Left cardiac atrium (tissue), 4 donors: ENCODE measurements around the gene ANO9. TPM values are rescaled to one million over a fixed set of nuclear protein-coding genes. Genes with fewer than 3 reads are reported as not detected.
"Not testable (repeated sequence)": the region's sequence is repeated elsewhere in the genome, so short reads cannot be mapped to it uniquely, and the experiment has no call there.

Experiments
- ATAC-seq, 2 donors: fragments of 200-7000 bp; cut with Tn5 transposase; one replicate each; pipeline ENCODE4 v1.9.1; 2020; ENCODE audit warnings: mild to moderate bottlenecking in 2 of 2, moderate library complexity in 2 of 2
- DNase-seq: peaks from one replicate; pipeline ENCODE4 v3.0.0-alpha.2; 2020
- intact Hi-C, 2 donors: fragments of 100-400 bp; cut with DNase I; formaldehyde crosslinking; loops; one replicate each; pipeline versions ENCODE4 v1.14.1 to v1.15.1; 2022 to 2023
- total RNA-seq, 2 donors: library from RNA; stranded (reverse); fragmentation: NEBNext Ultra II Directional; extraction: Animal tissue kit (Norgen Biotek cat#: 25700); gene quantifications; one replicate each; pipeline ENCODE4 v1.2.1, GENCODE V29; 2021
- donor health status: DM: no; HTN: yes; CAD: no.
- donor health status: DM: no; HTN: yes; CAD: no; lungs with severe emphysema.
- donor health status: DM: yes; HTN: yes; CAD: no.
- donor health status: Dilated cardiomyopathy.

Gene ANO9
- total RNA-seq, 2 donors from 2014 or later, result 0.55 to 1.6 TPM

GRCh38 chr11:398826-399225 is 43.0 kb downstream of the ANO9 start:
- ATAC-seq (no peak), DNase-seq (no peak)
- intact Hi-C loops, result loop anchor here in 1 of 2 donors (10.0 kb wide), 1 partner anchor 144 kb away; no protein-coding TSS in a partner anchor

- ATAC-seq (peak; percentile 68 to 92), DNase-seq (peak; percentile 74)
- intact Hi-C loops, result loop anchor here in 1 of 2 donors (10.0 kb wide), 1 partner anchor 142 kb away; no protein-coding TSS in a partner anchor
Observed at GRCh38 chr11:396948-397548, 44.8 kb downstream of the ANO9 start.

- intact Hi-C loops, result loop anchor here in 1 of 2 donors (10.0 kb wide), 1 partner anchor 142 kb away; no protein-coding TSS in a partner anchor
- ATAC-seq, result peak; percentile 24 to 47
- no peak for DNase-seq
Observed at GRCh38 chr11:396511-396947, 45.3 kb downstream of the ANO9 start.

- intact Hi-C loops, result loop anchor here in 1 of 2 donors (10.0 kb wide), 1 partner anchor 141 kb away; no protein-coding TSS in a partner anchor
- no peak for DNase-seq
- ATAC-seq, result no peak
Observed at GRCh38 chr11:395866-396265, 45.9 kb downstream of the ANO9 start.

- DNase-seq (no peak), ATAC-seq (no peak)
- intact Hi-C loops, result loop anchor here in 1 of 2 donors (10.0 kb wide), 1 partner anchor 140 kb away; no protein-coding TSS in a partner anchor
Observed at GRCh38 chr11:394858-395655, 46.8 kb downstream of the ANO9 start.

- intact Hi-C loops, result loop anchor here in 1 of 2 donors (10.0 kb wide), 1 partner anchor 139 kb away; no protein-coding TSS in a partner anchor
- ATAC-seq (peak in 1 of 2 donors; percentile 72), DNase-seq (no peak)
Observed at GRCh38 chr11:394034-394857, 47.6 kb downstream of the ANO9 start, which contains the start of gene PKP3. Gene PKP3 (plus strand): TSS chr11:394209. CDS start chr11:394293, 84 bp downstream.

GRCh38 chr11:393219-394033 is 48.4 kb downstream of the ANO9 start:
- intact Hi-C loops, result loop anchor here in 1 of 2 donors (10.0 kb wide), 1 partner anchor 139 kb away; no protein-coding TSS in a partner anchor
- ATAC-seq (peak in 1 of 2 donors; percentile 63), DNase-seq (no peak)

- ATAC-seq (no peak), DNase-seq (no peak)
- intact Hi-C loops, result loop anchor here in 1 of 2 donors (10.0 kb wide), 1 partner anchor 137 kb away; no protein-coding TSS in a partner anchor
Observed at GRCh38 chr11:392102-392777, 49.6 kb downstream of the ANO9 start.

- ATAC-seq (no peak), DNase-seq (no peak)
- intact Hi-C loops, result loop anchor here in 1 of 2 donors (10.0 kb wide), 1 partner anchor 137 kb away; no protein-coding TSS in a partner anchor
Observed at GRCh38 chr11:391117-392017, 50.4 kb downstream of the ANO9 start.

GRCh38 chr11:390175-390574 is 51.6 kb downstream of the ANO9 start:
- no peak for ATAC-seq
- intact Hi-C loops, result loop anchor here in 1 of 2 donors (10.0 kb wide), 1 partner anchor 135 kb away; no protein-coding TSS in a partner anchor

GRCh38 chr11:389369-389768 is 52.4 kb downstream of the ANO9 start:
- DNase-seq, intact Hi-C loops, ATAC-seq: not testable (repeated sequence)

More at GRCh38 chr11:390175-390574, 51.6 kb downstream of the ANO9 start:
- no peak for DNase-seq

GRCh38 chr11:387193-387793 is 54.5 kb downstream of the ANO9 start:
- ATAC-seq (no peak), DNase-seq (no peak)
- intact Hi-C loops, result no loop called here

- DNase-seq (no peak), ATAC-seq (no peak)
- intact Hi-C loops, result no loop called here
Observed at GRCh38 chr11:386483-386882, 55.3 kb downstream of the ANO9 start.

GRCh38 chr11:385594-386351 is 56.0 kb downstream of the ANO9 start:
- intact Hi-C loops, result no loop called here
- no peak for ATAC-seq
- DNase-seq, result no peak

- no peak for DNase-seq
- ATAC-seq, result no peak
- intact Hi-C loops, result no loop called here
Observed at GRCh38 chr11:384511-384910, 57.3 kb downstream of the ANO9 start.
